ENCODE results near the gene ZNF234.

GRCh38 chr19:44156475-44156874 lies 15.1 kb downstream of the ZNF234 start:
- TF ChIP-seq CHD1 (IDR thresholded peaks at IDR 0.05; ENCODE audit: low read depth, low read length) (no peak), POLR2A (IDR thresholded peaks at IDR 0.05; ENCODE audit: low read depth, low read length) (no peak), RAD21 (IDR thresholded peaks at IDR 0.05; ENCODE audit: low read length) (no peak), CTCF (conservative IDR thresholded peaks at IDR 0.05; ENCODE audit: low read depth, low read length) (no peak), FOS (IDR thresholded peaks at IDR 0.05; ENCODE audit: low read depth, low read length) (no peak), MAFK (IDR thresholded peaks at IDR 0.05; ENCODE audit: low read depth, low read length) (no peak), USF2 (IDR thresholded peaks at IDR 0.05; ENCODE audit: low read depth, low read length) (no peak), MAZ (IDR thresholded peaks at IDR 0.05; ENCODE audit: borderline replicate concordance, low read depth, low read length) (no peak), MXI1 (IDR thresholded peaks at IDR 0.05; ENCODE audit: borderline replicate concordance, low read depth, low read length) (no peak), RFX5 (IDR thresholded peaks at IDR 0.05; ENCODE audit: low read depth, low read length) (no peak), SMC3 (IDR thresholded peaks at IDR 0.05; ENCODE audit: low read depth, low read length) (no peak), BHLHE40 (IDR thresholded peaks at IDR 0.05; ENCODE audit: low read depth, low read length) (no peak)

All from IMR-90 (cell line).